NT2/D1 (cell line): ENCODE measurements around the gene KAZN.

Experiments used
- DNase-seq: peaks from one replicate; pipeline ENCODE4 v3.0.0-alpha.2; 2011; ENCODE audit warnings: low read depth, low spot score
- H3K27me3 ChIP-seq: 2 replicates; pipeline ENCODE4 v1.6.0; 2011; ENCODE audit warnings: mild to moderate bottlenecking; ENCODE audit not compliant: insufficient read length, insufficient read depth
- H3K36me3 ChIP-seq: 2 replicates; pipeline ENCODE4 v1.6.1; 2011; ENCODE audit warnings: mild to moderate bottlenecking, low read length, mixed read lengths; ENCODE audit not compliant: insufficient read depth, insufficient read length
- H3K4me1 ChIP-seq: 2 replicates; pipeline ENCODE4 v1.5.1; 2011; ENCODE audit not compliant: insufficient read depth, insufficient read length
- H3K4me3 ChIP-seq: 2 replicates; pipeline ENCODE4 v1.5.1; 2011; ENCODE audit warnings: low read depth; ENCODE audit not compliant: insufficient read length
- H3K9ac ChIP-seq: 2 replicates; pipeline ENCODE4 v1.6.0; 2011; ENCODE audit warnings: low read depth; ENCODE audit not compliant: insufficient read length
- H3K9me3 ChIP-seq: 2 replicates; pipeline ENCODE4 v1.5.1; 2011; ENCODE audit warnings: mild to moderate bottlenecking, low read length; ENCODE audit not compliant: insufficient read depth
- SUZ12 ChIP-seq: IDR thresholded peaks from 2 replicates; pipeline ENCODE4 v1.6.1; 2011; ENCODE audit not compliant: insufficient read length, insufficient read depth; ENCODE audit errors: extremely low read depth
- YY1 ChIP-seq: IDR thresholded peaks from 2 replicates; pipeline ENCODE4 v1.6.1; 2011; ENCODE audit not compliant: insufficient read length, insufficient read depth
- ZNF274 ChIP-seq: IDR thresholded peaks from 2 replicates; pipeline ENCODE4 v1.6.1; 2011; ENCODE audit warnings: mild to moderate bottlenecking, low read depth, low read length

The KAZN gene

DNA sequence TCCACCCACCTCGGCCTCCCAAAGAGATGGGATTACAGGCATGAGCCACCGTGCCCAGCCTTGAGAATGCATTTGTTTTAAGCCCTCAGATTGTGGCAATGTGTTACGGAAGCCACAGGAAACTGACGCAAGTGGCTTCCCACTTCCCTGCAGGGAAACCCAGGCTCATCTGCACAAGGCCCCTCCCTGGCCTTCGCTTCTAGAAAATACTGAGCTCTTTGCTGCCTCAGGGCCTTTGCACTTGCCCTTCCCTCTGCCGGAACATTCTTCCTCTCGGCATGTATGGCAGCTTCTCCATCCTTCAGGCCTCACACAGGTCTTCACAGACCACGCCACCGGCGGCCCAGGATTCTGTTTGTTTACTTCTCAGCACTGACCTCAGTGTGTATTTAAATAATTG lies 418.0 kb downstream of the KAZN start:
- DNase-seq, result no peak
- TF ChIP-seq YY1 (no peak), SUZ12 (no peak), ZNF274 (no peak)
- no peaks in the 10 kb centered on the region for H3K27me3 ChIP-seq
- no peak overlapping the region for H3K9ac ChIP-seq
- peaks cover 7% of the 10 kb centered on the region for H3K4me1 ChIP-seq
- no peak overlapping the region for H3K4me3 ChIP-seq
- H3K36me3 ChIP-seq, result no peaks in the 10 kb centered on the region
- no peaks in the 10 kb centered on the region for H3K9me3 ChIP-seq

- no peak for DNase-seq
- H3K4me3 ChIP-seq, result no peak overlapping the region
- H3K27me3 ChIP-seq, result no peaks in the 10 kb centered on the region
- peaks cover 7% of the 10 kb centered on the region for H3K4me1 ChIP-seq
- H3K9me3 ChIP-seq, result no peaks in the 10 kb centered on the region
- TF ChIP-seq ZNF274 (no peak), YY1 (no peak), SUZ12 (no peak)
- H3K36me3 ChIP-seq, result no peaks in the 10 kb centered on the region
- no peak overlapping the region for H3K9ac ChIP-seq
Observed at GRCh38 chr1:15017120-15017519, 418.6 kb downstream of the KAZN start.

GRCh38 chr1:15018767-15019166 lies 420.3 kb downstream of the KAZN start:
- H3K27me3 ChIP-seq, result no peaks in the 10 kb centered on the region
- TF ChIP-seq ZNF274, result no peak
- no peak for TF ChIP-seq YY1
- TF ChIP-seq SUZ12, result no peak
- no peak overlapping the region for H3K9ac ChIP-seq
- no peaks in the 10 kb centered on the region for H3K36me3 ChIP-seq
- H3K9me3 ChIP-seq, result no peaks in the 10 kb centered on the region
- H3K4me1 ChIP-seq, result peaks cover 7% of the 10 kb centered on the region
- no peak for DNase-seq
- no peak overlapping the region for H3K4me3 ChIP-seq

GRCh38 chr1:15020943-15021745 lies 422.7 kb downstream of the KAZN start:
- DNase-seq, result no peak
- Histone ChIP-seq H3K4me1 (peaks cover 7% of the 10 kb centered on the region), H3K27me3 (no peaks in the 10 kb centered on the region), H3K9me3 (no peaks in the 10 kb centered on the region), H3K36me3 (no peaks in the 10 kb centered on the region), H3K4me3 (no peak overlapping the region), H3K9ac (no peak overlapping the region)
- TF ChIP-seq SUZ12, result no peak

GRCh38 chr1:15022048-15022447 lies 423.6 kb downstream of the KAZN start:
- no peaks in the 10 kb centered on the region for H3K36me3 ChIP-seq
- TF ChIP-seq SUZ12 (no peak), ZNF274 (no peak), YY1 (no peak)
- no peak for DNase-seq
- H3K9ac ChIP-seq, result no peak overlapping the region
- H3K9me3 ChIP-seq, result no peaks in the 10 kb centered on the region
- no peak overlapping the region for H3K4me3 ChIP-seq
- no peaks in the 10 kb centered on the region for H3K27me3 ChIP-seq
- peaks cover 7% of the 10 kb centered on the region for H3K4me1 ChIP-seq

DNA sequence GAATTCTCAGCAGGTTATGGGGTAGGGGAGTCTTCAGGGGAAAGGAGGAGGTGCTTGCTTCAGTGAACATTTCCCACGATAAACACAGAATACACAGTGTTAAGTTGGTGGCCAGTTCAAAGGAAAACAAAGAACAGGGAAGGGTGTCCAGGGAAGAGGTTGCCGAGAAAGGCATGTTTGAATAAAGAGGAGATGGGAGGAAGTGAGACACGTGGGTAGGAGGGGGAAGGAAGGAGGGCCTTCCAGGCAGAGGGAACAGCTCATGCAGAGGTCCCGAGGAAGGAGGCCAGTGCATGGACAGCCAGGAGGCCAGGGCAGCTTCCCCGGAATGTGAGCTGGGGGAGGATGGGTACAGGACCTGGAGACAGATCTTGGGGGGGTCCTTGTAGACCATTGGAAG lies 424.7 kb downstream of the KAZN start:
- TF ChIP-seq ZNF274 (no peak), YY1 (no peak), SUZ12 (no peak)
- no peak for DNase-seq

DNA sequence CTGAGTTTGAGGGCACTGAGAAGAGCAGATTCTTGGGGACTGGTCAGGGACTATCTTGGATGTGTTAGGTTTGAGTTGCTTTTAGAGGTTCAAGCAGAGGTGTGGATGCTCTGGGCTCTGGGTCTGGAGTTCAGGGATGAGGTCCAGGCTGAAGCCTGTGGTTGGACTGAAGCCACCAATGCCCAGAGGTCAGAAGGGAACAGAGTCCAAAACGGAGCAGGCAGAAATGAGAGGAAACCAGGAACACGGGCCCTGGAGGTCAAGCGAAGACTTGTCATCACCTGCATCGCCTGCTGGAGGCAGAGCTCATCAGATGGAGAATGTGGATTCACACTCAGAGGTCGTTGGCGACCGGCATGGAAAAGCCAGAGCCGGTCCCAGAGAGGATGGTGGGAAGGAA lies 425.5 kb downstream of the KAZN start:
- Histone ChIP-seq H3K27me3 (no peaks in the 10 kb centered on the region), H3K9me3 (no peaks in the 10 kb centered on the region), H3K36me3 (no peaks in the 10 kb centered on the region), H3K4me1 (peaks cover 11% of the 10 kb centered on the region), H3K9ac (no peak overlapping the region), H3K4me3 (no peak overlapping the region)
- TF ChIP-seq YY1, result no peak
- TF ChIP-seq SUZ12, result no peak
- no peak for TF ChIP-seq ZNF274
- DNase-seq, result no peak

More for the DNA sequence above, 424.7 kb downstream of the KAZN start:
- H3K27me3 ChIP-seq, result no peaks in the 10 kb centered on the region
- no peak overlapping the region for H3K4me3 ChIP-seq
- H3K9ac ChIP-seq, result no peak overlapping the region
- H3K9me3 ChIP-seq, result no peaks in the 10 kb centered on the region
- peaks cover 11% of the 10 kb centered on the region for H3K4me1 ChIP-seq
- H3K36me3 ChIP-seq, result no peaks in the 10 kb centered on the region
